Subcutaneous adipose tissue (tissue), 4 donors: Measurements from ENCODE around the gene PEX11B. TPM values are rescaled to one million over a fixed set of nuclear protein-coding genes. Genes with fewer than 3 reads are reported as not detected.

ENCODE experiments used
- CTCF ChIP-seq: fragments of 450-650 bp; IDR thresholded peaks from one replicate; pipeline ENCODE4 v1.5.1; 2016; ENCODE audit warnings: low read depth, mild to moderate bottlenecking, control low read depth, antibody characterized with exemption, moderate library complexity
- total RNA-seq, 4 donors: library from RNA; depleted of rRNA; stranded (reverse); fragments of >200 nt; gene quantifications; one replicate each; pipeline ENCODE4 v1.1.0, GENCODE V29; 2016

PEX11B gene
- total RNA-seq, 4 donors from 2014 or later, result 17.0 to 21.1 (median 20.3) TPM

DNA sequence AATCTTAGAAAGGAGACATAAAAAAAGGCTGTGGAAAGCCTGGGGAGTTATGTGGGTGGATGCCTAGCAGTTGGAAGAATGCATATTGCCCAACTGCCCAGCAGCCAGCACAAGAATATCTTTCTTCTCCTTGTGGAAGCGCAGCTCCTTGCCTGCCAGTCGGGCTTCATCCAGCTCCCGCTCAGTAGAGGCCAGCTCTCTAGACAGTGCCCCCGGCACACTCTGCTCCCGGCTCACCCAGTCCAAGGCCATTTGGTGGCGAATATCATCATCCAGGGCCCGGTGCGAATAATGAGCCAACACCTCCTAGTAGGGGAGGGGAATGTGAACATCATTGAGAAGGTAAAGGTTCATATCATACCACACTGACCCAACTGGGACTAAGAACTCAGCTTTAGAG is 17.7 kb upstream of the PEX11B start:
- no peak for TF ChIP-seq CTCF

DNA sequence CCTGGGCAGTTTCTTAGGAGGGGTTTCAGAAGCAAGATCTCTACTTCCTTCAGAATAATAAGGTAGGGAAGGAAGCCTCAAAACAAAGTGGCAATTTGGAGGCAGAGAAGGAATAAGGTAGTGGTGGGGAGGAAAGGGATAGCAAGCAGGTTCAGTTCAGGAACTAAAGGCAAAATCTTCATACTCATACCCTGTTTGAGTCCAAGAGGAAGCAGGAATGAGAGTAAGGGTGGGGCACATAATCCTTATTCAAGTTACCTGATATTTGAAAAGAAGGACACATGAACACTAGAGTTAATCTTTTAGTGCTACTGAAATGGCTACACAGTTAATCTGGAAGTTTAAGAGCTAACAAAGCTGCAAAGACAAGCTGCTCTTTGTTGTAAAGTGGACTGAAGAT is 17.2 kb upstream of the PEX11B start:
- no peak for TF ChIP-seq CTCF

DNA sequence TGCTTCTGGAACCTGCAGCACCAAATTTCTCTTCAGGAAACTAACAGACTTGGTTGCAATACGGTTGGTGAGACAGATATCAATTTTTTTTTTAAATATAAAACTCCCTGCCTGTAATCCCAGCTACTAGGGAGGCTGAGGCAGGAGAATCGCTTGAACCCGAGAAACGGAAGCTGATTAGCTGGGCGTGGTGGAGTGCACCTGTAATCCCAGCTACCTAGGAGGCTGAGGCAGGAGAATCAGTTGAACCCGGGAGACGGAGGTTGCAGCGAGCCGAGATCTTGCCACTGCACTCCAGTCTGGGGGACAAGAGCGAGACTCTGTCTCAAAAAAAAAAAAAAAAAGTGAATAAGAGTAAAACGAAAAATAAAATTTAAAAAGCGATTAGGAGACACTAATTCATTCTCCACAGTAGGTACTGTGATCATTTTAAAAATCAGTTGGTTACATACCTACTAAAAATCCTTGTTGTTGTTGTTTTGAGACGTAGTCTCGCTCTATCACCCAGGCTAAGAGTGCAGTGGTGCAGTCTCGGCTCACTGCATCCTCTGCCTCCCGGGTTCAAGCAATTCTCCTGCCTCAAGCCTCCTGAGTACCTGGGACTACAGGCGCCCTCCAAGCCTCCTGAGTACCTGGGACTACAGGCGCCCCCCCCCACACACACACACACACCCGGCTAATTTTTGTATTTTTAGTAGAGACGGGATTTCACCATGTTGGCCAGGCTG is 9.6 kb upstream of the PEX11B start:
- TF ChIP-seq CTCF, result no peak

DNA sequence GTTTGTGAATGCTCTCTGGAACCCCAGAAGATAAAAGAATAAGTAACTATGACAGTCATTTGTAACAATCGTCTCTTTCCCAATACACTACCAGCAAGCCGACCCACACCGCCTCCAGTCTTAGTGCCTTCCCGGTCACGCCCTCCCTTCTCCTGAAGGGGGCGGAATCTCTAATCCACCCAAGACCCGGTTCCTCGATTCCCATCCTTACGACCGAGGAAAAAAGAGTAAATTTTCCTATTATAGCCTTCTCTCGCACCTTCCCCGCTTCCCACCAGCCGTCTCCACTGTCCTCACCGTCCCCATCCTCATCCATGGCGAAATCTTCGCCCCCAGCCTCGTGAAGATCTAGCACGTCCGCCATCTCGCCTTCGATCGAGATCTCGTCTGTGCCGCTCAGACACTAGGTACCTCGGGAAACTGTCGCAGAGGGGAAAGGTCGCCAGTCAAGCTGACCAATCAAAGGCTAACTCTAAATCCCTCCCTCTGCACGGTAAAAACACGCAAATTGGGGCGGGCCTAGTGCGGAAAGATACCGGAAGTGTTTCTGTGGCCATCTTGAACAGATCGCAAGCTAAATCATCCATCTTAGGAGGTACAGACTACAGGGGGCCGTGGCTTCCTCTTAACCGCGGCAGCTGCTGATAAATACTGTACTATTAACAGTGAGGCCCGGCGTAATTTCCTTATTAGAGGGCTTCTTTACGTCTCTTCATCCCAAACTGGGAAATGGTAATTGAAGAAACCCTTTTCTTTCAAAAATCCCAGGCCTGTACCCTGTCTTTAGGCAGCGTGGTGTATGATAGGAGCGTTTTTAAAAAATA is 8.8 kb upstream of the PEX11B start, which contains the start of gene RBM8A:
RBM8A (minus strand) TSS at position 422 of the 824 bp plus-strand sequence; CDS start at position 364, 58 bp downstream.
- TF ChIP-seq CTCF, result no peak

DNA sequence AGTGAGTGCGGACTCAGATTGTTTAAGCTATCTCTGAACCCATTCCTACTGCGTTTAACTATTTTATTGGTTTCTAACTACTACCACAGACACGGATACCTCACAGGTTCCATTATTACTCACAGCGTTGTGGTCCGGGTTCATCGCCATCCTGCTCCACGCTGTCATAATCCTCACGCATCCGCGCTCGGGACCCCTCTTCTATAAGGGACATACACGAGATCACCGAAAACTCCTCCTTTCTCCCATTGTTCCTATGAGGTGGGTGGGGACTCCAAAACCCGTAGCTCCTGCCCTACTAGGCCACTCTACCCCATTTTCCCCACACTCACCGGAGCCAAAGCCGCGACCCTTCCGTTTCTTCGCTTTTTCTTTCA is 8.2 kb upstream of the PEX11B start:
- TF ChIP-seq CTCF, result no peak

GRCh38 chr1:145922266-145922665 is 3.7 kb upstream of the PEX11B start:
- no peak for TF ChIP-seq CTCF

DNA sequence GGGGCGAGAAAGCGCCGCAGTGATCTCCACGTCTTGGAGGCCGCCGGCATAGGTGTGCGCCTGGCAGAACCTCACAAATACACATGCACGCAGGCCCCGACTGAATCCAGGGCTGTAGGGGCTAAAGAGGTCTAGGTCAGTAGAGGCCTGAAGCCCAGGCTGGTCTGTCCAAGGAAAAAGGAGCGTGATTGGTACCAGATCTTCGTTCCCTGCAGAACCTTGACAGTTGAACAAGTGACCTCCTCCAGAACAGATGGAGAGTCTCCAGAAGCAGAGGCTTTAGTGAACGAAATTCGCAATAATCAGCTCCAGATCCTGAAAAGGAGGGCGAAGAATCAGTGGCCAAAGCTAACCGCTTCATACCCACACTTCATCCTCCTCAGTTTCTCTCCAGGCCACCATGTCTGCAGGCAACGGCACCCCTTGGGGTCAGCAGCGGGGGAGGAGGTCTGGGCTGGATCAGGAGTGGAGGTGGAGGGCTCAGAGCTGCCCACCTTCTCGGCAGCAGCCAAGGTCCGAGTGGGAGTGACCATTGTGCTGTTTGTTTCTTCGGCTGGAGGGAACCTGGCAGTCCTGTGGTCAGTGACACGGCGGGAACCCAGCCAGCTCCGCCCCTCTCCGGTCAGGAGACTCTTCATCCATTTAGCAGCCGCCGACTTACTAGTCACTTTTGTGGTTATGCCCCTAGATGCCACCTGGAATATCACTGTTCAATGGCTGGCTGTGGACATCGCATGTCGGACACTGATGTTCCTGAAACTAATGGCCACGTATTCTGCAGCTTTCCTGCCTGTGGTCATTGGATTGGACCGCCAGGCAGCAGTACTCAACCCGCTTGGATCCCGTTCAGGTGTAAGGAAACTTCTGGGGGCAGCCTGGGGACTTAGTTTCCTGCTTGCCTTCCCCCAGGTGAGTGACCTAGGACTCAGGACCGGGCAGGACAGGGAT is 749 bp upstream of the PEX11B start:
- no peak for TF ChIP-seq CTCF
